ENCODE results near the gene BTBD3. TPM values are rescaled to one million over a fixed set of nuclear protein-coding genes. Genes with fewer than 3 reads are reported as not detected.

BTBD3 gene
- total RNA-seq, 1 experiment from 2014 or later = 38.5 TPM

GRCh38 chr20:11970243-11970836, 52.6 kb downstream of the BTBD3 start (continued):
- no peak for TF ChIP-seq AFF4 (CRISPR knock-in tag; IDR thresholded peaks at IDR 0.05; ENCODE audit: borderline replicate concordance)
- no peak for TF ChIP-seq ZNF512 (CRISPR knock-in tag; IDR thresholded peaks at IDR 0.05; ENCODE audit: borderline replicate concordance)
- TF ChIP-seq ZBTB43 (CRISPR knock-in tag; IDR thresholded peaks at IDR 0.05) = no peak
- no peak for TF ChIP-seq CDX4 (CRISPR knock-in tag; IDR thresholded peaks at IDR 0.05; ENCODE audit: borderline replicate concordance)
- no peak for TF ChIP-seq E2F1 (CRISPR knock-in tag; IDR thresholded peaks at IDR 0.05)
- TF ChIP-seq ZNF671 (CRISPR knock-in tag; IDR thresholded peaks at IDR 0.05) = no peak
- TF ChIP-seq ZBTB21 (CRISPR knock-in tag; IDR thresholded peaks at IDR 0.05; ENCODE audit: borderline replicate concordance) = no peak
- TF ChIP-seq ARID4B (CRISPR knock-in tag; IDR thresholded peaks at IDR 0.05; ENCODE audit: borderline replicate concordance) = no peak
- TF ChIP-seq FOXJ3 (CRISPR knock-in tag; IDR thresholded peaks at IDR 0.05; ENCODE audit: borderline replicate concordance) = no peak
- TF ChIP-seq CBFB (CRISPR knock-in tag; IDR thresholded peaks at IDR 0.05; ENCODE audit: low read depth) = no peak
- TF ChIP-seq ELF4 (CRISPR knock-in tag; IDR thresholded peaks at IDR 0.05; ENCODE audit: low read depth) = no peak
- TF ChIP-seq IRF2 (CRISPR knock-in tag; IDR thresholded peaks at IDR 0.05; ENCODE audit: borderline replicate concordance, low read depth) = no peak
- no peak for TF ChIP-seq SOX15 (CRISPR knock-in tag; IDR thresholded peaks at IDR 0.05)
